Smooth muscle cell (in vitro differentiated cells): ENCODE results near the gene MDN1. TPM values are rescaled to one million over a fixed set of nuclear protein-coding genes. Genes with fewer than 3 reads are reported as not detected.
"Not testable (repeated sequence)": the region's sequence is repeated elsewhere in the genome, so short reads cannot be mapped to it uniquely, and the experiment has no call there.

Experiments used
- DNase-seq: peaks from one replicate; lab custom pipeline; 2025; ENCODE audit not compliant: unreplicated experiment; lab: John Stamatoyannopoulos, UW
- H2AFZ ChIP-seq: fragments of 200-600 bp; sonication (generic); 2 replicates; pipeline ENCODE4 v1.6.0; 2016; ENCODE audit warnings: antibody characterized with exemption, low read depth, mild to moderate bottlenecking
- H3F3A ChIP-seq: fragments of 200-600 bp; sonication (generic); 2 replicates; pipeline ENCODE4 v1.6.0; 2017; ENCODE audit warnings: antibody characterized with exemption, low read depth
- H3K27ac ChIP-seq: fragments of 200-600 bp; sonication (generic); 2 replicates; pipeline ENCODE4 v1.5.1; 2016; ENCODE audit warnings: low read depth, mild to moderate bottlenecking
- H3K27me3 ChIP-seq: fragments of 200-600 bp; sonication (generic); 2 replicates; pipeline ENCODE4 v1.6.1; 2016; ENCODE audit warnings: low read depth, mild to moderate bottlenecking
- H3K36me3 ChIP-seq: fragments of 200-600 bp; sonication (generic); 2 replicates; pipeline ENCODE4 v1.5.1; 2016; ENCODE audit warnings: low read depth
- H3K4me1 ChIP-seq: fragments of 200-600 bp; sonication (generic); 2 replicates; pipeline ENCODE4 v1.5.1; 2016; ENCODE audit warnings: low read depth
- H3K4me2 ChIP-seq: fragments of 200-600 bp; sonication (generic); 2 replicates; pipeline ENCODE4 v1.6.0; 2016; ENCODE audit warnings: mild to moderate bottlenecking
- H3K4me3 ChIP-seq: fragments of 200-600 bp; sonication (generic); 2 replicates; pipeline ENCODE4 v1.5.1; 2016; ENCODE audit warnings: mild to moderate bottlenecking
- H3K79me2 ChIP-seq: fragments of 200-600 bp; sonication (generic); 2 replicates; pipeline ENCODE4 v1.6.0; 2016; ENCODE audit warnings: low read depth, mild to moderate bottlenecking
- H3K9ac ChIP-seq: fragments of 200-600 bp; sonication (generic); 2 replicates; pipeline ENCODE4 v1.6.0; 2016; ENCODE audit warnings: low read depth
- H3K9me3 ChIP-seq: fragments of 200-600 bp; sonication (generic); replicated peaks from 2 replicates; pipeline ENCODE4 v1.5.1; 2016; ENCODE audit warnings: low read depth
- H4K20me1 ChIP-seq: fragments of 200-600 bp; sonication (generic); 2 replicates; pipeline ENCODE4 v1.6.0; 2016; ENCODE audit warnings: low read depth
- CTCF ChIP-seq: fragments of 200-600 bp; sonication (generic); IDR thresholded peaks from 2 replicates; pipeline ENCODE4 v1.5.1; 2017; ENCODE audit warnings: borderline replicate concordance, mild to moderate bottlenecking, antibody characterized with exemption; ENCODE audit not compliant: insufficient read depth, poor library complexity, severe bottlenecking
- WGBS: methylation state at CpG from one replicate; pipeline ENCODE4 v1.1.7; 2016; ENCODE audit warnings: low lambda C conversion rate; 5-methylcytosine and 5-hydroxymethylcytosine counted together
- polyA plus RNA-seq: library from polyadenylated mRNA; unstranded; fragments of >200 nt; fragmentation: Nextera tagmentation; extraction: Ambion mirVana; gene quantifications from 2 replicates; pipeline ENCODE4 v1.2.1, GENCODE V29; 2016
- total RNA-seq: library from RNA; depleted of rRNA; stranded (reverse); fragments of >200 nt; gene quantifications from 2 replicates; pipeline ENCODE4 v1.2.3, GENCODE V29; 2014

MDN1 gene
- total and polyA plus RNA-seq, 2 experiments from 2014 or later, result 6.4 to 16.5 TPM

- no peak overlapping the region for H3K9ac ChIP-seq
- no peaks in the 10 kb centered on the region for H3F3A ChIP-seq
- H3K4me1 ChIP-seq, result no peaks in the 10 kb centered on the region
- no peak overlapping the region for H3K27ac ChIP-seq
- no peak overlapping the region for H3K4me2 ChIP-seq
- H4K20me1 ChIP-seq, result no peaks in the 10 kb centered on the region
- H3K36me3 ChIP-seq, result no peaks in the 10 kb centered on the region
- no peaks in the 10 kb centered on the region for H3K9me3 ChIP-seq
- H3K27me3 ChIP-seq, result no peaks in the 10 kb centered on the region
- no peak overlapping the region for H2AFZ ChIP-seq
- DNase-seq, result no peak
- WGBS, result 95% methylated on average over 3 of the region's 3 CpGs
- no peaks in the 10 kb centered on the region for H3K79me2 ChIP-seq
- no peak for TF ChIP-seq CTCF
- no peak overlapping the region for H3K4me3 ChIP-seq
Observed at GRCh38 chr6:89731924-89732567, 87.5 kb downstream of the MDN1 start.

- not testable (repeated sequence) for H2AFZ ChIP-seq, H3K9ac ChIP-seq, H3F3A ChIP-seq, H3K9me3 ChIP-seq, H3K4me2 ChIP-seq, H3K4me3 ChIP-seq, H3K4me1 ChIP-seq, DNase-seq, H3K36me3 ChIP-seq, H3K27ac ChIP-seq, H4K20me1 ChIP-seq, H3K79me2 ChIP-seq, H3K27me3 ChIP-seq
- 97% methylated on average over 2 of the region's 2 CpGs for WGBS
Observed at GRCh38 chr6:89731262-89731661, 88.3 kb downstream of the MDN1 start.

- H3K79me2 ChIP-seq, result no peaks in the 10 kb centered on the region
- no peak overlapping the region for H3K9ac ChIP-seq
- H3F3A ChIP-seq, result no peaks in the 10 kb centered on the region
- H3K4me1 ChIP-seq, result no peaks in the 10 kb centered on the region
- no peaks in the 10 kb centered on the region for H3K9me3 ChIP-seq
- H3K27me3 ChIP-seq, result no peaks in the 10 kb centered on the region
- H2AFZ ChIP-seq, result no peak overlapping the region
- no peak for TF ChIP-seq CTCF
- H3K27ac ChIP-seq, result no peak overlapping the region
- no peak for DNase-seq
- no peaks in the 10 kb centered on the region for H4K20me1 ChIP-seq
- H3K36me3 ChIP-seq, result no peaks in the 10 kb centered on the region
- no peak overlapping the region for H3K4me2 ChIP-seq
- H3K4me3 ChIP-seq, result no peak overlapping the region
- 94% methylated on average over 1 of the region's 1 CpG for WGBS
Observed at GRCh38 chr6:89729818-89730217, 89.8 kb downstream of the MDN1 start.

GRCh38 chr6:89727501-89727900, 92.1 kb downstream of the MDN1 start:
- no peaks in the 10 kb centered on the region for H3K27me3 ChIP-seq
- no peak overlapping the region for H3K4me2 ChIP-seq
- H3K27ac ChIP-seq, result no peak overlapping the region
- TF ChIP-seq CTCF, result no peak
- no peak overlapping the region for H2AFZ ChIP-seq
- H3K9me3 ChIP-seq, result no peaks in the 10 kb centered on the region
- H3K79me2 ChIP-seq, result no peaks in the 10 kb centered on the region
- H3K36me3 ChIP-seq, result no peaks in the 10 kb centered on the region
- H3K4me3 ChIP-seq, result no peak overlapping the region
- no peak overlapping the region for H3K9ac ChIP-seq
- WGBS, result 93% methylated on average over 7 of the region's 7 CpGs
- no peaks in the 10 kb centered on the region for H3F3A ChIP-seq
- no peak for DNase-seq
- no peaks in the 10 kb centered on the region for H3K4me1 ChIP-seq
- H4K20me1 ChIP-seq, result no peaks in the 10 kb centered on the region
